Epidermal melanocyte (primary cell): ENCODE measurements around the gene SPINK4.

ENCODE experiments used
- DNase-seq: peaks from one replicate; pipeline ENCODE4 v3.0.0; 2011; ENCODE audit warnings: low spot score; ENCODE audit not compliant: insufficient read length

The SPINK4 gene

GRCh38 chr9:33256236-33256635, 16.3 kb downstream of the SPINK4 start:
- no peak for DNase-seq

DNA sequence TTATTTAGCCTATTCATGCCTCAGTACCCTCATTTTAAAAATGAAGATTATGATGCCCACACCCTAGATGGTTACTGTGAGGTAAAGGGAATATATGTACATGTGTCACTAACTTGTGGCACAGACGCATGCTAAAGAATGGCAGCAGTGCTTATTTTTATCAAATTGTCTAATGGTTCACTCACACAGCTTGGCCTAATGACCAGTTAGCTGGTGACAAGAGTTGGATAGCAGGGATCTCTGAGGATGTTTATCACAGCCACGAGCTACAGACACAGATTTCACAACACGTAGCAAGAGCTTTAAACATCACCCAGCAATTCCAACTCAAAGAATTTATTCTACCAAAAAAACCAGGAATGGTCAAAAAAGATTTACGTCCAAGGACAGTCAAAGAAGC, 17.3 kb downstream of the SPINK4 start:
- DNase-seq = no peak

- no peak for DNase-seq
These were observed 20.4 kb downstream of the SPINK4 start for GRCh38 chr9:33260372-33260771.

- no peak for DNase-seq
These were observed 23.4 kb downstream of the SPINK4 start for GRCh38 chr9:33263131-33264002.

DNA sequence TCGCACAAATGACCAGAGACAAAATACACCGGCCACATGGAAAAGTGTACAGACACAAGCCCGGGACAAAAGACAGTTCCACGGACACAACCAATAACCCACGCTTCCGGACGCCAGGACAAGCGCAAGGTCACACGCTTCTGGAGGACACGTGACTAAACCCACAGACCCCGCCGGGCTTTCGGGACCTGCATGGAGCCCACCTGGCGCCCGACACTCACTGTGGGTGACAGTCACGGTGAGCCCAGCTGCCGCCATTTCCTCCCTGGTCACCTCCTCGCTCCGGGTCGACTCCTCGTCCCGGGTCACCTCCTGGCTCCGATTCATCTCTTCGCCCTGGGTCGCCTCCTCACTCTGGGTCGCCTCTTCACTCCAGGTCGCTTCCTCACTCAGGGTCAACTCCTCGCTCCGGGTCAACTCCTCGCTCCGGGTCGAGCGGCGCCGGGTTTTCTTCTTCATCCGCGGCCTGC, 24.1 kb downstream of the SPINK4 start:
- no peak for DNase-seq

DNA sequence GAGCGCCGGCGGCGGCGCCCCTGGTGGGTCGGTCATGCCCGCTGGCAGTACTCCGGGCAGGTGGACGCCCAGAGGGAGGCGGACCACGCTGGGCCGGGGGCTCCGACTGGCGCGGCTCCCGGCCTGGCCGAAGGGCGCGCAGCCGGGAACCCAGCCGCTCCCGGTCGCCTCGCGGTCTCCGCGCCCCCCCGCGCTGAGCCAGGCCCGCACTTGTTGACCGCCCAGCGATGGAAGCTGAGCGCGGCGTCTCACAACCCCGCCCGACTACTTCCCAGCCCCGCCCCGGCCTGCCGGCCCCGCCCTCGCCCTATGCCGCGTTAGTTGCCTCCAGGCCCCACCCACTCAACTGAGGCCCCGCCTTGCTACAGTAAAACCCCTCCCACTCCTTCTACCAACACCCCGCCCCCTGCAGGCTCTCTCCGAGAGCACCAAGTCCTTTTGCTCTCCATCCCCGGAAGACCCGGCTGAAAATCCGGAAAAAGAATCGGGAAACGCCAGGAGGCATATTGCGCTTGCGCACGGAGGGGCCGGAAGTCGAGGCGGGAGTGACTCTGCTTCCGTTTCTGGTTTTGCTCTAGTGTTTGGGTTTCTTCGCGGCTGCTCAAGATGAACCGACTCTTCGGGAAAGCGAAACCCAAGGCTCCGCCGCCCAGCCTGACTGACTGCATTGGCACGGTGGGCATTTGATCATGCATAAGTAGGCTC, 24.7 kb downstream of the SPINK4 start, which contains the start of the genes BAG1 and CHMP5:
Gene BAG1 (minus strand): TSS at position 236 of the 705 bp plus-strand sequence.
Gene CHMP5 (plus strand): TSS at position 577 of the 705 bp plus-strand sequence. CDS start 30 bp downstream, at position 607.
- DNase-seq = peak; percentile 96

DNA sequence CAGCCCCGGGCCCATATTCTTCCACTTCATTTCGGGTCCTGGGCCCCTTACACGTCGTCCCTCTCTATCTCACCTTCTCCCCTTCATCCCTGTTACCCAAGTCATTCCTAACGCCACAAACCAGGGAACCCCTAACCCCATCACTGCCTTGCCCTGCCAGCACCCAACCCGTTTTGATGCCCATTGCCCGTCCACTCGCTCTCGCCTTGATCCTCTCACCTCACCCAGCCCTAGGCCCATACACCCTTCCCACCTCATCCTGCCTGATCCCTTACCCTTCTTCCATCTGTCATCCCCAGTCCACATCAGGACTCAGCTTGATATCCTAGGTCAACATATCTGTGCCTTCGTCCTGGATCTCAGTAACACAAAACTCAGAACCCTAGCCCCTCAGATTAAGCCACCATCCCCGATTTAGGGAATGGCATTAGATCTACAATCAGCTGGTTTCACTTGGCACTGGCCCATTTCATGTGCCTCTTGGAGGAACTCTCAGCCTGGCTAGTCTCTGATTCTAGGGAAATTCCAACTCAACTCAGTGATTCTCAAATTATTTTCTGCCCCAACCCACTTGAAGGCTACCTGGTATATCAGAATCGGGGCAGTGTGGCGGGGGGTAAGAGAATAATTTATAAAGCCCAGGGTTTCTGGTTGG, 25.4 kb downstream of the SPINK4 start:
- no peak for DNase-seq

DNA sequence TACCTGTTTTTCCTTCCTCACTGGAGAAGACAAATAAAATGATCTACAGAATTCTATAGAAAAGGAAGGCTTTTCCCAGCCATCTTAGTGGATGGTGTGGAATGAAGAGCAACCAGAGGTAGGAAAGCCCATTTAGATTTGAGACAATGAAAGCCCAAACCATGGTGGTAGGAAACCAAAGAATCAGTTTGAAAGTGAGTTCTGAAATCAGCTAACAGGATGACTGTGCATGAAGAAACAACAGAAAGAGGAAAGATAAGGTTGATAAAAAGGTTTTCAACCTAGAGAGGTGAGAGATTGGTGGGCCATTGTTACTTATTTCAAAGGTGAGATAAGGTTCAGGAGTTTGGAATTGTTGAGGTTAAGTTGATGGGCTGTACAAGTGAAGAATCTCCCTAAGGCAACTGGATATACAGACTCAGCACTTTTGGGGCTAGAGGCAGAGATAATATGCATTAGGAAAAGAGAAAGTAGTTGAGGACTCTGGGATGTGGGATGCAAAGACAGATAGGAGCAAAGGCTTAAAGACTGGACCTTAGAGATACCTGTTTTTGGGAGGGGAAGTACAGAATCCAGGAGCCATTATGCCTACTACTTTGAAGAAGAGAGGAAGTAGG, 27.3 kb downstream of the SPINK4 start:
- DNase-seq = no peak

- DNase-seq = no peak
These were observed 30.2 kb downstream of the SPINK4 start for GRCh38 chr9:33270146-33270545.

GRCh38 chr9:33272061-33272460, 32.1 kb downstream of the SPINK4 start:
- DNase-seq = no peak

DNA sequence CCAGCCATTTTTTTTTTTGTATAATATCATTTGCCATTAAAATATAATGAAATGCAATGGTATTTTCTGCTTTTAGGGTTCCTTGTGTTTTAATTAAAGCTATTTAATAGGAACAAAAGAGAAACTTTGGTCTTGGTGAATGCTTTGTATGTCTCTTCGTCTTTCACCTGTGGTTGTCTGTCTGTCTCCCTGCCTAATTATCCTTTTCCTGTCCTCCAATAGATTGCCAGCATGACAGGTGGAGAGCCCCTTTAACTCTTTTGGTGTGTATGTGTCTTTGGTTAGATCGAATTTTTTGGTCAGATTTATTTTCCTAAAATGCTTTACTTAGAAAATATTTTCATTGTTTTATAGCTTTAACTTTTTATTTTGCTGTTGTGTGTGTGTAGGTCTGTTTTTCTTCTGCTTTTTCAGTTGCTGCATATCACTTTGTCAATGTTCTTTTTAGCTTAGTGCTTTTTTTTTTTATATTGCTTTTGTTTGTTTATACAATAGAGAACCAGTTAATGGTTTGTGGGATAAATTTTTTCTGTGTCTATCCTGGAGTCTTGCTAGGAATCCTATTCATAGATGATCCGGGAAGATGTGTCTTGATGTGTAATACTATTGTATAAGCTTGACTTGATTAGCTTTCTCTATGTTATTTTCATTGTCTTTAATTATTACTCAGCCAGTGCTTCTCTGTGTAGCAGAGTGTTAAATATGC, 33.5 kb downstream of the SPINK4 start:
- no peak for DNase-seq

GRCh38 chr9:33273972-33274328, 34.0 kb downstream of the SPINK4 start:
- DNase-seq = no peak

- no peak for DNase-seq
These were observed 37.5 kb downstream of the SPINK4 start for GRCh38 chr9:33277484-33277883.

- DNase-seq = no peak
These were observed 45.5 kb downstream of the SPINK4 start for GRCh38 chr9:33285502-33285901.

- DNase-seq = peak; percentile 75
These were observed 47.1 kb downstream of the SPINK4 start for GRCh38 chr9:33287087-33287490.

DNA sequence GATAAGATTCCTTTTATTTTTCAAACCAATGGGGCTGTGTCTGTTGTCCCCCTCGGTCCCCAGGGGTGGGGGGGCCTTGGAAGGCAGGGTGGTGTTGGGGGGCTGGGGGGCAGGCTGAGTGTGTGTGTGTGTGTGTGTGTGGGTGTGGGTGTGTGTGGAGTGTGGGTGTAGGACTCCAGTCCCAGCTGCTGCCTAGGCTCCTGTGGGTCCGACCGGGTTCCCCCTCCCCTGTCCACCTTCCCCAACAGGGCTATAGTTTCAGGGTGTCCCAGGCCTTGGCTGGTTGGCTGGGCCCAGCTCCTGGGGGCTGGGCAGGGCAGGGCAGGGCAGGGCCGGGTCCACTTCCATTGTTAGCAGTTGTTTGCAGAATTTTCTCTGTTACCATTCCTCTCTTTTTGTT, 48.3 kb downstream of the SPINK4 start:
- no peak for DNase-seq

GRCh38 chr9:33288828-33289483, 49.0 kb downstream of the SPINK4 start:
- no peak for DNase-seq

DNA sequence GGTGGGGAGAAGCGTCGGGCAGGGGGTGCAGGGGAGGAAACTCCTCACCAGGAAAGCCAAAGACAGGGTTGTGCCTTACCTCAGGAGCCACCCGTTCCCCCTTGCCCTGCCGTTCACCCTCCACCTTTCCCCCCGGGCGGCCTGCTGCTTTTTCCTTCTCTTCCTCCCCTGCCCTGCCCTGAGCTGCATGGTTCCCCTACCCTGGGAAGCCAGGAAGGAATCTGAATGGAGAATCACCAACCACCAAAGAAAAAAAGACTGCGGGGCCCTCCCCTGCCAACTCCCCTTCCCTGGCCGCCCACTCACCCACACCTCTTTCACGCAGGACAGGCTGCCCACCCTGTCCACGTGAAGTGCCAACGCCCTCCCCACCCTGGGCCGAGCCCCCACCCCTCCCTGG, 49.5 kb downstream of the SPINK4 start:
- no peak for DNase-seq

- no peak for DNase-seq
These were observed 49.9 kb downstream of the SPINK4 start for GRCh38 chr9:33289936-33290246.

DNA sequence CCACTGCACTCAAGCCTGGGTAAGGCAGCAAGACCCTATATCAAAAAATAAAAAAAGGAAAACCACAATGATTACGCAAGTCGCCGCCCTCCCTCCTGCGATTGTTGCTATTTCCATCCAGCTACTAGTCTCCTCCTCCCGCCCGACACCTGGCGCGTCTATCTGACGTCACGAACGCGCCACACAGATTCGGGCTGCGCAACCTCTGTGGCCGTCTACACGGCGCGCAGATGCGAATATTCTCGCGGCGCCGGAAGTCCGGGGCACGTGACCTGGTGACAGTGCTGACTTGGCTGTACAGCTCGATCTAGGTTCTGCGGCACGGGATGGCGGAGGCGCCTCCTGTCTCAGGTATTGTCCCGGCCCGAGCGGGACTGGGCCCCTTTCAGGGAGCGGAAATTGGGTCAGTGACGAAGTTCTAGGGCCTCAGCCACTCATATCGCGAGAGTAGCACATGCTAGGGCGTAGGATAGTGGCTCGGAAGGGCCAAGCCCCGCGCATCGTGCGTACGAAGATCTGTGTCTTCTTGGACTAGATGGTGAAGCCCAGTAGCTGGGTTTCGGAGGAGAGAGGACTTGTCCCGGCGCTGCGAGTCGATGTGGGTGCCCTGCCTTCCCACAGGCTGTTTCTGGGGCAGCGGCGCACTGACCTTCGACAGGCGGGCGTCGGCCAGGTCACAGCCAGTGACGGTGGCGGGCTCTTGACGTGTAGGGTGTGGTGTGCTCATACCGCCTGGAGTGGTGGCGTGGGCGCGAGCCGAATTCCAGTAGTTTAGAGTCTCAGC, 50.5 kb downstream of the SPINK4 start, which contains the start of gene NFX1:
Gene NFX1 (plus strand): TSS at position 270 of the 784 bp plus-strand sequence. CDS start 57 bp downstream, at position 327.
- peak; percentile 92 for DNase-seq
